Smooth muscle cell of the coronary artery (primary cell): ENCODE data around the gene OSTF1. TPM values are rescaled to one million over a fixed set of nuclear protein-coding genes. Genes with fewer than 3 reads are reported as not detected.

Experiments used
- total RNA-seq: library from RNA; depleted of rRNA; stranded (reverse); fragments of >200 nt; gene quantifications from 2 replicates; pipeline ENCODE4 v1.2.3, GENCODE V29; 2014; ENCODE audit warnings: low replicate concordance

OSTF1 gene, protein sequence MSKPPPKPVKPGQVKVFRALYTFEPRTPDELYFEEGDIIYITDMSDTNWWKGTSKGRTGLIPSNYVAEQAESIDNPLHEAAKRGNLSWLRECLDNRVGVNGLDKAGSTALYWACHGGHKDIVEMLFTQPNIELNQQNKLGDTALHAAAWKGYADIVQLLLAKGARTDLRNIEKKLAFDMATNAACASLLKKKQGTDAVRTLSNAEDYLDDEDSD
- total RNA-seq = 40.1 and 57.2 TPM in 2 replicates

DNA sequence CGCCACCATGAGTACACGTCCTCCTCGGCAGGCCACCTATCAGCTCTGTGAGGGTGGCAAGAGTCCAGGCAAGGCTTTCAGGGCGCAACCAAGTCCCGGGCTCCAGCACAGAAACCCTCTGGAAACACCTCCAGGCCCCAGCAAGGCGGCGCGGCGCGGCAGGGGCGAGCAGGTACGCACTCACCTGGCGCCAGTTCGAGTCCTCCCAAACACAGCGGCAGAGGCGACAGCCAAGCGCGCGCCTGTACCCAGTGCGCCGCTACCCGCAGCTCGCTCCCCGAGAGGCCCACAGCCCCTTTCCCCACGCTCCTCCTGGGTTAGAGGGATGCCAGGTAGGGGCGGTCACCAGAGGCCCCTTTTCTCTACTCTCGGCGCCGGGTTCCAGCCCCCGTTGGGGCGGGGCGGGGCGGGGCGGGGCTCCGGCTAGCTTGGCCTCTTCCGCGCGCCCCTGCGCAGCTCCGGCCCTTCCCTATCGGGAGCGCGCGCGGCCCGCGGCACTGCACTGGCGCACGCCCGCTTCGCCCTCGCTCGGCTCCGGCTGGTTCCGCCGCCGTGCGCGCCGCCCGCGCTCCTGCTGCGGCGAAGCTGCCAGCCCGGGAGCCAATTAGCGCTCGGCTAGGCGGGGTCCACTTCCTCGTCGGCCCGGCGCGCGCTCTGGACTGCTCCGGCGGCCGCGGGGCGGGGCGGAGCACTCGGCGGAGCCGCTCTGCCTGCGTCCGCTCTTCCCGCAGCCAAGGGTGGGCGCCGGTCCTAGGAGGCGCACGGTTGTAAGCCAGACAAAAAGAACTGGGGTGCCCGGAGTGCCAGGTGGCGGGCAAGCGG lies at the start of gene OSTF1, which contains the start of gene NMRK1:
OSTF1 (plus strand) TSS at position 691 of the 822 bp plus-strand sequence. CDS start 179 bp downstream, outside the sequence.
NMRK1 (minus strand) TSS at position 332 of the 822 bp plus-strand sequence. CDS start 5,040 bp downstream, outside the sequence.

Other genes with a start within 250 kb of the OSTF1 start
- gene TRPM6, start 200.6 kb upstream of the OSTF1 start, total RNA-seq = under 0.01 TPM in 1 of 2 replicates, not detected in the other
- gene C9orf40, start 135.6 kb upstream of the OSTF1 start, total RNA-seq = 1.4 and 2.1 TPM in 2 replicates
- 15.5 and 26.0 TPM in 2 replicates for gene CARNMT1, start 60.2 kb upstream of the OSTF1 start, total RNA-seq
- gene NMRK1, start 359 bp upstream of the OSTF1 start, total RNA-seq = 10.4 and 20.9 TPM in 2 replicates